LHCN-M2 (cell line): ENCODE results near the gene LAMA3. TPM values are rescaled to one million over a fixed set of nuclear protein-coding genes. Genes with fewer than 3 reads are reported as not detected.

Source experiments
- DNase-seq: peaks from one replicate; pipeline ENCODE4 v3.0.0-alpha.2; 2012; ENCODE audit warnings: low read depth
- total RNA-seq: library from RNA; depleted of rRNA; stranded (reverse); fragments of >200 nt; gene quantifications from 2 replicates; pipeline ENCODE4 v1.2.3, GENCODE V29; 2014

The LAMA3 gene
- total RNA-seq, 1 experiment from 2014 or later, result 4.2 TPM

DNA sequence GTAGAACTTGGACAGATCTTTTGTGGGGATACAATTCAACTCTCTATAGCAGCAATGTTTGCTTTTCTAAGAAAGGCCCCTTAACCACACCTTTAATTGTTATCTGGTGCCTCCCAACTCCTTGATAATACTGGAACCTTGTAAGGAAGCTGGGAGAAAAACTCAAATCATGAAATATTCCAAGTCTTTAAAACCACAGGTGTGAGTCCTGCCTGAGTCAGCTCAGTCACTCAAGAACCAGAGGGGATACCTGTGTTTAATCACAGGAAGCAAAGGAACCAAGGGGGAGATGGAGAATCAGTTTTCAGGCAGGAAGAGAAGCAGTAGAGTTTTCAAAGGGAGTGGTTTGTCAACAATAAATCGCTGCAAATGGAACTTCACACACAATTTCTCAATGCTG lies 159.9 kb downstream of the LAMA3 start:
- no peak for DNase-seq

- DNase-seq, result no peak
Observed at GRCh38 chr18:23850215-23850614, 161.0 kb downstream of the LAMA3 start.

- no peak for DNase-seq
Observed at GRCh38 chr18:23851470-23852002, 162.3 kb downstream of the LAMA3 start.

DNA sequence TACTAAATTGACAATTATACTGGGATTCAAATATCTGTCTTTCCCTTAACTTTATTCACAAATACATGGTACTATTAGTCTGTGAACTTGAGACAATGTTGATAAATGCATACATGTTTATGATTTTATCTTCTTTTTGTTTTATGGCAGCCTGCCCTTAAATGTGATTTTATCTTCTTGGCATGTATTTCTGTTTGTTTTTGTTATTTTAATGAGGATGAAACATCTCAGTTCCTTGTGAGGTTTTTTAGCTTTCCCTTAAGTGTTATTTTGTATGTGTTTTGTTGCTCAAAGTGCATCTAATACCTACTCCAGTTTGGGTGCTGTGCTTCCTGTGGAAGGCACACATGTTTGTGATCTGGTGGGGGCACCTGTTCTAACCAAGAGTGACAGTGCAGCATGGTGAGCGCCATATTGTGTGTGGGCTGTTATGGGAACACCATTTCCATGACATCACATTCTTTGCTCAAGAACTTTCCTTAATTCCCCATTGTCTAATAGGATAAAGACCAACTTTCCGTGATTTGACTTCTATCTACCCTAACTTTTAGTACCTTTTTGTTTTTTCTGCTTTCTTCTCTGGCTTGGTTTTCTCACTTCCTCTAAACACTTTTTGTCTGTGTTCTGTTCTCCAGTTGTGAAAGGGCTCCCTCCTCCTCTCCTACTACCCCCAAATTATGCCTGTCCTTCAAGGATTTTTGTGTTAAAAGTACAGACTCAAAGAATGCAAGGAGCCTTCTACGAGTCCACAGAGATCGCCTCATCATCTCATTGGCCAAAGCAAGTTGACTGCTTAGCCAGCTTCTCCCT lies 163.2 kb downstream of the LAMA3 start:
- peak; percentile 75 for DNase-seq

- no peak for DNase-seq
Observed at GRCh38 chr18:23853448-23854195, 164.4 kb downstream of the LAMA3 start.

GRCh38 chr18:23855721-23856120 lies 166.5 kb downstream of the LAMA3 start:
- no peak for DNase-seq

- peak; percentile 75 for DNase-seq
Observed at GRCh38 chr18:23856466-23857163, 167.4 kb downstream of the LAMA3 start.

DNA sequence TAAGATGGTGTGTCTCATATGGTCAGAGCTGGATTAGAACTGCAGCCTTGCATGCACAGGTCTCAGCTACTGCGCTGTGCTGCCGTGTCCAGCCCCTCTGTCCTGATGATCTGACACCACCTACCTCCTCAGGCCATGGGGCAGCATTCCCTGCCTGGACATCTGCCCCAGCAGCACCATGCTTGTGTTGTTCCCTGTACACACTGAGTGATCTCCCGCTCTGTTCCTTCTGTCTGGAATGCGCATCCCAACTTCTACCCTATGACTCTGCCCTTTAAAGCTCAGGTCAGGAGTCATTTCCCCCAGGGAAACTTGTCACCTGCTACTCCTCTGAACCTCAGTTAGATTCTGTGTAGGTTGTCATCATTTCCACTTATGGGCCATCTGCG lies 167.9 kb downstream of the LAMA3 start:
- peak; percentile 22 for DNase-seq

GRCh38 chr18:23857756-23858155 lies 168.5 kb downstream of the LAMA3 start:
- peak; percentile 93 for DNase-seq

- no peak for DNase-seq
Observed at GRCh38 chr18:23859466-23860336, 170.4 kb downstream of the LAMA3 start.

- DNase-seq, result no peak
Observed at GRCh38 chr18:23861326-23861725, 172.1 kb downstream of the LAMA3 start.

DNA sequence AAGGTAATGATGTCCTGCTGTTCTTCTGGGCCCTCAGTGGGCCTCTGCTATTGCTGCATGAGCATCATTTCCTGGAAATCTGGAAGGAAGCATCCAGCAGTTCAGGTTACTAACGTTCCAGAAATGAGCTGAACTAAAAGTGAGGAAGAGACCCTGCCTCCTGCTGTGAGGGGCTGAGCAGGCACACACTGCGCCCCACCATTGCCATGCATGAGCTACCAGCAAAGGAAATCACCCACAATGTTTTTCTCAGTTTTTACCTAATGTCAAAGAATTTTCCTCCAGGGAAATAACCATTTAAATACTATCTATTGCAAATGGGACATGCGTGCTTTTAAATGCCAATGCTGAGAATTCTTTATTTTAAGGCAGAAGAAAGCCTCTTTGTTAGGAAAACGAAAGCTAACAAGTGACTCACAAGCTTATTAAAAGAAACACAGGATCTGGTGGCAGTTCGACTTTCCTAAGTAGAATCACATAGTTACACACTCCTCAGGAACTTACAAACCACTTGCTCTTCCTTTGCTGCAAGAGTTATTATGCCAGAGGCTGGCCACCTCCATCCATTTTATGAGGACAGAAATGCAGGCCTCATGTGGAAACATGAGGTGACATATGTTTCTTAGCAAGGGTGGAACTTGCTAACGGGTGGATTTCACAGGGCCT lies 172.7 kb downstream of the LAMA3 start:
- peak; percentile 92 for DNase-seq

DNA sequence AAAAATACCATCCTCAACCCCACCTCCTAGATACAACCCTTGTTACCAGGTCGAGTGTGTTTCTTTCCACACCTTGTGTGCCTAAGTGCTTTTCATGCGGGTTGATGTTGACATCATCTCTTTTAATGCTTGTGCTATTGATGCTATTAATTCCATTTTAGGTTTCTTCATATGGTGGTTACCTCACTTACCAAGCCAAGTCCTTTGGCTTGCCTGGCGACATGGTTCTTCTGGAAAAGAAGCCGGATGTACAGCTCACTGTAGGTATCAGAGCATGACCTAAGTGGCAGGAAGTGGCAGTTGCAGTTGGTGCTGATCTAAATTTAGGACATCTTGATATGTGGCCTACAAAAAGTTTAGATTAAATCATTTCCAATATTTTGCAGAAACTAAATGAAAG lies 175.4 kb downstream of the LAMA3 start:
- no peak for DNase-seq

DNA sequence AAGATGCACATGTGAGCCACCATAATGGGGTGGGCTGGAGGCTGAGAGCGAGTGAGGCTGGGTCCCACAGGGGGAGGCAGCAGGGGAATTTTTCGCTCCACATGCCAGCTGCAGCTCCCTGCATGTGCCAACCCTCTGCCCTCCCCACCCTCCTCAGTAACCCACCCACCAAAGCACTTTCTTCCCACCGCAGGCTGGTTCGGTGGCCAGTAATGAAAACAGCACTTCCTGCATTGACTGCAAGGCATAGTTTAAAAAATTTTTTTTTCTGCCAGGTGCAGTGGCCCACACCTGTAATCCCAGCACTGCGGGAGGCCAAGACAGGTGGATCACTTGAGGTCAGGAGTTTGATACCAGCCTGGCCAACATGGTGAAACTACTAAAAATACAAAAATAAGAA lies 177.8 kb downstream of the LAMA3 start:
- DNase-seq, result no peak

- no peak for DNase-seq
Observed at GRCh38 chr18:23868136-23868785, 179.0 kb downstream of the LAMA3 start.

GRCh38 chr18:23870676-23871380 lies 181.6 kb downstream of the LAMA3 start:
- DNase-seq, result no peak

- peak; percentile 33 for DNase-seq
Observed at GRCh38 chr18:23871410-23871809, 182.2 kb downstream of the LAMA3 start.

DNA sequence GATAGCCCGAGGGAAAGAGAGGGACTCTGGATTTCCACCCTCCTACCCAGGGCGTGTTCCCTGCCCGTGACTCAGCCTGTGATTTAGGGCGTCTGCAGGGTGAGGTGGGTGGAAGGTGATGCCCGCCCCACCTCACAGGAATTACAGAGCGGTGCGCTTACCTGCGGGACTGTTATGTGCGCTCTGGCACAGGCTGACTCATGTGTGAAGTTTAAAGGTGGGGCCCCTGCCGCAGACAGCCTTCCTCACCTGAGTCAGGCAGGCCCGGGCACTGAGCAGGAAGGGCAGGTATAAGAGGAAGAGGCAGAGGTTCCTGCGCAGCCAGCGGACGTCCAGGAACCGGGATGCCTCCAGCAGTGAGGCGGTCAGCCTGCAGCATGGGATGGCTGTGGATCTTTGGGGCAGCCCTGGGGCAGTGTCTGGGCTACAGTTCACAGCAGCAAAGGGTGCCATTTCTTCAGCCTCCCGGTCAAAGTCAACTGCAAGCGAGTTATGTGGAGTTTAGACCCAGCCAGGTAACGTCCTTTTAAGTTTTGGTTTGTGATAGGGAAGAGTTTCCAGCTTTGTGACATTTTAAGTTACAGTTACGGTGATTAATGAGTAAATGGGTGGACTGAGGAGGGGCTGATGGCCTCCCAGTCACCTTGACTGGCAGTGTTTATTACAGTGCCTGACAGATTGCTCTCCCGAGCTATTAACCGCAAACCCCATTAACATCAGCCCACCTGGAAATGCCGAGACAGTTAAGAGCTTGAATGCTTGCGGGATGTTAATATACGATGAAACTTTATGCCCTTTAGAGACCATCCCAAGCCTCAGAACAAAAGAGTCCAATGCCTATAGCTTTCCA lies 183.7 kb downstream of the LAMA3 start:
- DNase-seq, result no peak
